ENCODE measurements around the gene PRR7.
A peak's percentile ranks its signal among the peaks of the same experiment; 100 is the strongest.

DNA sequence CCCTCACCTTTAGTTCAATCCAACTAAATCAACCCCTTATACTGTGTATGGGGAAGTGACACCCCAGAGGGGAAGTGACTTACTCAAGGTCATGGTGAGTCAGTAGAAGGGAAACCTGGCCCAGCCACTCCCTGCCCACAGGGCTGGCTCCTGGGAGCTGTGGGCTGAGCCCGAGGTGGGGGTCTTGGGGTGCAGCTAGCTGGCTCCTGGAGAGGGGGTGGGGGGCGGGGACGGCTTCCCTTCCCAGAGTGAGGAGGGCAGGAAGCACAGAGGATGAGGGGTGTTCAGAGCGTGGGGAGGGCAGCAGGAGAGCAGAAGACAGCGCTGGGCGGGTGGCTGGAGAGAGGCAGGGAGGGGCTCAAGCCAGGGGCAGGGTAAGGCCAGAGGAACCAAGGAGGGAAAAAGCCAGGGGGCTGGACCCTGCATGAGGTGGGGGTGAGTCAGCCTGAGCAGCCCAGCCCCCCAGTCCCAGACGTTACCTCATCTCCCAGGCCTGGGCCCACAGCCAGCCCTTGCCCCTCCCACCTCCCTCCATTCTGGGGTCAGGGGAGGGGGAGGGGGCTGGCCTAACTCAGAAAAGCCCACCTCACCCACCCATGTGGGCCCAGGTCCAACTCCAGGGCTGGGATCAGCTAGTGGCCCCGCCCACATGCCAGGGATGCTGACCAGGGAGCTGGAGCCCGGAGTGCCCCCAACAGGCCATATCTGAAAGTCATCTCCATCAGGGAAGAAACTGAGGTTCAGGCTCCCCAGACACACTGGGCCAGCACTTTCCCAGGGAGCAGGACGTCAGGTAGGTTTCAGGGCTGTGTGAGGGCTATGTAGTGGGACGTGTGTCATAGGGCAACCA, 48.0 kb downstream of the PRR7 start:
- no peak for TF ChIP-seq ZNF616 (CRISPR knock-in tag; IDR thresholded peaks at IDR 0.05; ENCODE audit: low read depth)
- TF ChIP-seq, protein P1, sequence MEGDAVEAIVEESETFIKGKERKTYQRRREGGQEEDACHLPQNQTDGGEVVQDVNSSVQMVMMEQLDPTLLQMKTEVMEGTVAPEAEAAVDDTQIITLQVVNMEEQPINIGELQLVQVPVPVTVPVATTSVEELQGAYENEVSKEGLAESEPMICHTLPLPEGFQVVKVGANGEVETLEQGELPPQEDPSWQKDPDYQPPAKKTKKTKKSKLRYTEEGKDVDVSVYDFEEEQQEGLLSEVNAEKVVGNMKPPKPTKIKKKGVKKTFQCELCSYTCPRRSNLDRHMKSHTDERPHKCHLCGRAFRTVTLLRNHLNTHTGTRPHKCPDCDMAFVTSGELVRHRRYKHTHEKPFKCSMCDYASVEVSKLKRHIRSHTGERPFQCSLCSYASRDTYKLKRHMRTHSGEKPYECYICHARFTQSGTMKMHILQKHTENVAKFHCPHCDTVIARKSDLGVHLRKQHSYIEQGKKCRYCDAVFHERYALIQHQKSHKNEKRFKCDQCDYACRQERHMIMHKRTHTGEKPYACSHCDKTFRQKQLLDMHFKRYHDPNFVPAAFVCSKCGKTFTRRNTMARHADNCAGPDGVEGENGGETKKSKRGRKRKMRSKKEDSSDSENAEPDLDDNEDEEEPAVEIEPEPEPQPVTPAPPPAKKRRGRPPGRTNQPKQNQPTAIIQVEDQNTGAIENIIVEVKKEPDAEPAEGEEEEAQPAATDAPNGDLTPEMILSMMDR (CRISPR knock-in tag; IDR thresholded peaks at IDR 0.05), result peak; percentile 48
- TF ChIP-seq ZNF782 (CRISPR knock-in tag; IDR thresholded peaks at IDR 0.05; ENCODE audit: borderline replicate concordance), result no peak
- no peak for TF ChIP-seq ZSCAN29 (CRISPR knock-in tag; conservative IDR thresholded peaks at IDR 0.05)
- TF ChIP-seq, protein P2, sequence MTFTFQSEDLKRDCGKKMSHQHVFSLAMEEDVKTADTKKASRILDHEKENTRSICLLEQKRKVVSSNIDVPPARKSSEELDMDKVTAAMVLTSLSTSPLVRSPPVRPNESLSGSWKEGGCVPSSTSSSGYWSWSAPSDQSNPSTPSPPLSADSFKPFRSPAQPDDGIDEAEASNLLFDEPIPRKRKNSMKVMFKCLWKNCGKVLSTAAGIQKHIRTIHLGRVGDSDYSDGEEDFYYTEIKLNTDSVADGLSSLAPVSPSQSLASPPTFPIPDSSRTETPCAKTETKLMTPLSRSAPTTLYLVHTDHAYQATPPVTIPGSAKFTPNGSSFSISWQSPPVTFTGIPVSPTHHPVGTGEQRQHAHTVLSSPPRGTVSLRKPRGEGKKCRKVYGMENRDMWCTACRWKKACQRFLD (CRISPR knock-in tag; IDR thresholded peaks at IDR 0.05; ENCODE audit: borderline replicate concordance), result no peak
- TF ChIP-seq ZFP1 (CRISPR knock-in tag; IDR thresholded peaks at IDR 0.05), result no peak
- TF ChIP-seq ZNF30 (CRISPR knock-in tag; IDR thresholded peaks at IDR 0.05), result no peak

All from HepG2 (cell line).